AG04450 (cell line): Measurements from ENCODE around the gene BIK. TPM values are rescaled to one million over a fixed set of nuclear protein-coding genes. Genes with fewer than 3 reads are reported as not detected.
A peak's percentile ranks its signal among the peaks of the same experiment; 100 is the strongest.

Source experiments
- CTCF ChIA-PET: fragments of 300-600, 350-600 bp; formaldehyde crosslinking; extraction: SDS; loops from one replicate; lab custom pipeline; 2022; ENCODE audit warnings: antibody characterized with exemption, inconsistent platforms; lab: Charles Lee
- POLR2A ChIA-PET: fragments of 350-600 bp; formaldehyde crosslinking; extraction: SDS; loops from one replicate; lab custom pipeline; 2021; ENCODE audit warnings: antibody characterized with exemption, inconsistent platforms; lab: Yijun Ruan, JAX
- DNase-seq: peaks from one replicate; pipeline ENCODE4 v3.0.0-alpha.2; 2011; ENCODE audit warnings: low read depth, low spot score
- H3K27ac ChIP-seq: one replicate; pipeline ENCODE4 v1.5.1; 2012; ENCODE audit warnings: low read depth, low read length, control low read depth
- H3K27me3 ChIP-seq: one replicate; pipeline ENCODE4 v1.6.0; 2012; ENCODE audit warnings: low read length; ENCODE audit not compliant: control insufficient read depth, insufficient read depth
- H3K4me3 ChIP-seq: 2 replicates; pipeline ENCODE4 v1.5.1; 2011; ENCODE audit warnings: mild to moderate bottlenecking, low read depth, low read length, control low read depth
- H3K9me3 ChIP-seq: 2 replicates; pipeline ENCODE4 v1.5.1; 2012; ENCODE audit warnings: low read length; ENCODE audit not compliant: control insufficient read depth, insufficient read depth
- CTCF ChIP-seq: IDR thresholded peaks from 2 replicates; pipeline ENCODE4 v1.5.1; 2011; ENCODE audit warnings: low read depth, low read length, control low read depth, inconsistent platforms
- polyA plus RNA-seq: library from polyadenylated mRNA; depleted of rRNA; stranded (reverse); fragments of >200 nt; gene quantifications from 2 replicates; pipeline ENCODE4 v1.2.3, GENCODE V29; 2011

The BIK gene
- polyA plus RNA-seq, 1 experiment: not detected

GRCh38 chr22:43088984-43089717 is 21.4 kb upstream of the BIK start, which contains the start of gene TTLL1:
Gene TTLL1 (minus strand): TSS chr22:43089391. CDS start chr22:43075586, 13,805 bp downstream.
- CTCF ChIA-PET: no interaction called here
- POLR2A ChIA-PET: no interaction called here
- no peaks in the 10 kb centered on the region for H3K27me3 ChIP-seq
- H3K27ac ChIP-seq: peak within 1 kb of the TSS; percentile 39
- peak; percentile 39 for DNase-seq
- peak within 1 kb of the TSS; percentile 84 for H3K4me3 ChIP-seq
- TF ChIP-seq CTCF: no peak
- peaks cover 3% of the 10 kb centered on the region; the same call in 1 of the 2 replicates for H3K9me3 ChIP-seq

- Histone ChIP-seq H3K4me3 (no peak overlapping the region), H3K9me3 (peaks cover 6% of the 10 kb centered on the region; the same call in 1 of the 2 replicates), H3K27ac (peak overlapping the region; percentile 21), H3K27me3 (no peaks in the 10 kb centered on the region)
- no peak for DNase-seq
- ChIA-PET CTCF (interaction anchor here (1.1 kb wide), 2 partner anchors 169 to 220 kb away, joined by 3 to 5 read pairs; no protein-coding TSS in a partner anchor), POLR2A (interaction anchor here (0.6 kb wide), 1 partner anchor 249 kb away, joined by 4 read pairs; no protein-coding TSS in a partner anchor)
- peak; percentile 48 for TF ChIP-seq CTCF
These were observed 20.3 kb upstream of the BIK start for GRCh38 chr22:43090130-43090789.

GRCh38 chr22:43092085-43092484 is 18.5 kb upstream of the BIK start:
- Histone ChIP-seq H3K9me3 (peaks cover 21% of the 10 kb centered on the region), H3K27ac (no peak overlapping the region), H3K4me3 (no peak overlapping the region), H3K27me3 (no peaks in the 10 kb centered on the region)
- no peak for DNase-seq
- ChIA-PET POLR2A (no interaction called here), CTCF (interaction anchor here (0.7 kb wide), 1 partner anchor 441 kb away, joined by 6 read pairs; no protein-coding TSS in a partner anchor)
- TF ChIP-seq CTCF: no peak

- no peak overlapping the region for H3K27ac ChIP-seq
- H3K4me3 ChIP-seq: no peak overlapping the region
- H3K27me3 ChIP-seq: no peaks in the 10 kb centered on the region
- ChIA-PET CTCF (no interaction called here), POLR2A (no interaction called here)
- DNase-seq: no peak
- peaks cover 24% of the 10 kb centered on the region for H3K9me3 ChIP-seq
- no peak for TF ChIP-seq CTCF
These were observed 16.5 kb upstream of the BIK start for GRCh38 chr22:43094085-43094484.

- H3K27ac ChIP-seq: no peak overlapping the region
- DNase-seq: no peak
- ChIA-PET CTCF (no interaction called here), POLR2A (no interaction called here)
- no peak for TF ChIP-seq CTCF
- peaks cover 24% of the 10 kb centered on the region for H3K9me3 ChIP-seq
- H3K27me3 ChIP-seq: no peaks in the 10 kb centered on the region
- no peak overlapping the region for H3K4me3 ChIP-seq
These were observed 16.0 kb upstream of the BIK start for GRCh38 chr22:43094551-43094950.
